Measurements from ENCODE around the gene PPP1R10.

- no peak for TF ChIP-seq EZH2 (IDR thresholded peaks at IDR 0.05; ENCODE audit: low read length, unreplicated experiment)
- no peak for TF ChIP-seq CTCF (conservative IDR thresholded peaks at IDR 0.05; ENCODE audit: low read depth, low read length)
- no peak for TF ChIP-seq EZH2phosphoT487 (IDR thresholded peaks at IDR 0.05; ENCODE audit: borderline replicate concordance, low read length)
These were observed 52.9 kb downstream of the PPP1R10 start for GRCh38 chr6:30564114-30564513.
